ENCODE data around the gene FXYD7. TPM values are rescaled to one million over a fixed set of nuclear protein-coding genes. Genes with fewer than 3 reads are reported as not detected.
"Not testable (repeated sequence)": the region's sequence is repeated elsewhere in the genome, so short reads cannot be mapped to it uniquely, and the experiment has no call there.

Gene FXYD7
- total RNA-seq, 2 experiments from 2014 or later: 0.54 to 1.2 TPM

DNA sequence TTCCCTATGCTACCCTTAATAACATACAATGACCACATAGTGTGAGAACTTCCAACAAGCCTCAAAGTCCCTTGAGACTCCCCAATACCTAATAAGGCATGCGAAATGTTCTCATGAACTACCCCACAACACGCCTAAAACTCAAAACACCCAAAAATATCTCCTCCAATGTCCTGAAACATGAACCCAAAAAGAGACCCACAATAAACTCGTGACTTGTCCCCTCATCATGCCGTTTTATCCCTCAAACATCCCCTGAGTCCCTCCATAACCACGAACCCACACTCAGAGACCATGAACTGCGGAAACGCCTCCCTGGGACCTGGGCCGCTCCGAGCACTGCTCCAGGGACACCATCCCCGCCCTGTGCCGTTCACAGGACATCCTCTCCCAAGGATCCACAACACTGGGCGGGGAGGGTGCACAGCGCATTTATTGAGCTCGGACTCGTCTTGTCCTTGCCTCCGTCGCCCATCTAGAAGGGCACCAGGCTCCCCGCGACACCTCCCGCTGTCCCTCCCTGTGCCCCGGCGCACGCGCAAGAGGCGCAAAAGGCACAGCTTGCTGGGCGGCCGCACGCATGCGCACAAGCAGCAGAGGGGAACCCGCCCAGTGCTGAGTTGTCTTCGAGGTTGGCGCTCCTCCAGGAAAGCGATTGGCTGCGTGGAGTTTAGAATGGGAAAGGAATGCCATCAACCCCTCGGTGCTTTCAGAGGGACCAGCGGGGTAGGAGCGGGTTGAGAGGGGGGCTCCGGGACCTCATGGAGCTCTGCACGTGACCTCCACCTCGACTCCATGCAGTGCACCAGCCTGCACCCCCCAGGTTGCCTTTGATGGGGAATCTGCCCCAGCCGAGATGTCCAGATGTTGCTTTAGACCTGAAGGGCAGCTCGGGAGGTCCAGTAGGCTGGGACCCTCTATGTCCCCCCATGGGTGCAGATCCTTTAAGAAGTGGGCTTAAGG is 18.7 kb upstream of the FXYD7 start:
- no peaks in the 10 kb centered on the region for H3K9me3 Mint-ChIP-seq
- H3K27me3 Mint-ChIP-seq (ENCODE audit: low read depth): no peaks in the 10 kb centered on the region
- intact Hi-C loops (cut with micrococcal nuclease): loop anchor here (1.0 to 5.0 kb wide), 2 partner anchors 17 to 57 kb away; no protein-coding TSS in a partner anchor
- DNase-seq: peak; percentile 90
- CTCF ChIA-PET: interaction anchor here (0.7 to 1.8 kb wide), 8 partner anchors 10 to 424 kb away, joined by 3 to 10 read pairs (median 4); no protein-coding TSS in a partner anchor
- H3K4me3 Mint-ChIP-seq: peak overlapping the region; percentile 89
- H3K27ac Mint-ChIP-seq: peak overlapping the region; percentile 64
- H3K4me1 Mint-ChIP-seq (ENCODE audit: low read depth): peaks cover 13% of the 10 kb centered on the region
- no peaks in the 10 kb centered on the region for H3K36me3 Mint-ChIP-seq (ENCODE audit: low read depth)

DNA sequence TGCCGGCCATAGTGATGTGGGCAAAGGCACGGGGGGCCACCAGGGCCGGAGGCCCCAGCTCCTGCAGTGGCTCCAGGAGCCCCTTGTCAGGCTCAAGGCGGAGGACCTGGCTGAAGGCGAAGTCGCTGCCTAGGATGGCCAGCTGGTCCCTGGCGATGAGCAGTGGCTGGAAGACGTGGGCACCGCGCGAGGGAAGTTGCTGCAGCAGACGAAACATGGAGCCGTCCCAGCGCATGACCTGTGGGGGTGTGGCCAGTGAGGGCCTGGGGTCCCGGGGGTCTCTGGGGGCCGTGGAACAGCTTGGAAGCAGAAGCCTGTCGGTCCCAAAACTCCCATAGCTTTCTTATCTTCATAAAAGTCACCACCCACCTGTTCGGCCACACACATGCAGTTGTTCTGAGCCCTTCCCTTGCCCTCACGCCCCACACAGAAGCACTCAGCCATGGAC is 17.8 kb upstream of the FXYD7 start:
- intact Hi-C loops (cut with micrococcal nuclease): no loop called here
- Mint-ChIP-seq H3K27me3 (ENCODE audit: low read depth) (no peaks in the 10 kb centered on the region), H3K36me3 (ENCODE audit: low read depth) (no peaks in the 10 kb centered on the region), H3K4me3 (no peak overlapping the region), H3K4me1 (ENCODE audit: low read depth) (peaks cover 13% of the 10 kb centered on the region), H3K9me3 (no peaks in the 10 kb centered on the region), H3K27ac (no peak overlapping the region)
- CTCF ChIA-PET: interaction anchor here (1.0 to 1.8 kb wide), 4 partner anchors 11 to 153 kb away, joined by 3 to 10 read pairs (median 6); no protein-coding TSS in a partner anchor
- DNase-seq: no peak

DNA sequence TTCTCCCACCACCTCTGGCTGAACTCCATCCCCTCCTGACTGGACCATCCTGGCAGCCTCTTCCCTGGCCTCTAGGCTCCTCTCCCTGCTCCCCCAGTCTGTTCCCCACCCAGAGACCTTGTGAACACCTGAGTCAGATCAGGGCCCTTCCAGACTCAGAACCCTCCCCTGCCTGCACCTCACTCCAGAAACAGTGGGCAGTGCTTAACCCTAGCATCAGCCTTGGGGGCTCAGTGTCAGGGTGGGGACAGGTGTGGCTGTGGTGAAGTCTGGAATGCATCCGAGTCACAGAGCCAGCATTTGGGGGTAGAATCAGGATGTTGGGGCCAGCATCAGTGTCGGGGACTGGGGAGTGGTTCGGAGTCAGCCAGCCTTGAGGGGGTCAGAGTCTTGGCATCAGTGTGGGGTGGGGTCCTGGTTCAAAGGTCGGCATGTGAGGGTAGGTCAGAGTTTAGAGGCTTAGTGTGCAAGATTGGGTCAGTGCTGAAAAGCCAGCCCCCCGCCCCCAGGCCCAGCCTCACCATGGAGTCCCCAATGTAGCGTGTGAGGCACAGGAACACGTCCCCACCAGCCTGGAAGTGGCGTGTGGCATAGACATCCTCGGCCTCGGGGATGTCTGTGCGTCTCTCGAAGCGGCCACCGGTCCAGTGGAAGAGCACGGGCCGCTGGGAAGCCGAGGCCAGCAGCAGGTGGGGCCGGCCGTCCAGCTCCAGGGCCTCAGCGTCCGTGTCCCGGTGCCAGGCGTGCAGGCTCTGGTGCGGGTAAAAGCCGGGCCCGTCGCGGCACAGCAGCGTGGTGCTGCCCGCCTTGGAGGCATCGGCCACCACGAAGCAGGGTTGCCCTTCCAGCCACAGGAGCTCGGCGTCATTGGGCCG is 17.1 kb upstream of the FXYD7 start:
- Mint-ChIP-seq H3K27me3 (ENCODE audit: low read depth) (no peaks in the 10 kb centered on the region), H3K9me3 (no peaks in the 10 kb centered on the region), H3K4me3 (no peak overlapping the region), H3K36me3 (ENCODE audit: low read depth) (no peaks in the 10 kb centered on the region), H3K4me1 (ENCODE audit: low read depth) (peaks cover 13% of the 10 kb centered on the region), H3K27ac (no peak overlapping the region)
- no peak for DNase-seq
- CTCF ChIA-PET: interaction anchor here (0.8 to 1.3 kb wide), 3 partner anchors 11 to 12 kb away, joined by 3 to 4 read pairs (median 3); no protein-coding TSS in a partner anchor
- intact Hi-C loops (cut with micrococcal nuclease): no loop called here

DNA sequence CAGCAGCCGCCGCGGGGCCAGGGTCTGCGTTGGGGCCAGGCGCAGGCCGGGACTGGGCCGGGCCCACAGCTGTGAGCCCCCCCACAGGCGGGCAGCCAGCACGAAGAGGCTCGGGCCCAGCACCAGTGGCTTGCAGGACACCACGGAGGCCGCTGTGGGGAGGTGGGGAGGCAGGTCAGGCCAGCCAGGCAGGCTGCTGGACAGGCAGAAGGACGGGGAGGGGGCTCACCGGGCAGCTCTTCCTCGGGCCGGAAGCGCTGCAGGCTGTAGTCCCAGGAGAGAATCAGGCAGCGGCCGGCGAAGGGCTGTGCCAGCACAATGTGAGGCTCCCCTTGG is 16.5 kb upstream of the FXYD7 start:
- Mint-ChIP-seq H3K4me3 (no peak overlapping the region), H3K27ac (no peak overlapping the region), H3K36me3 (ENCODE audit: low read depth) (no peaks in the 10 kb centered on the region), H3K4me1 (ENCODE audit: low read depth) (peaks cover 13% of the 10 kb centered on the region), H3K27me3 (ENCODE audit: low read depth) (no peaks in the 10 kb centered on the region), H3K9me3 (no peaks in the 10 kb centered on the region)
- intact Hi-C loops (cut with micrococcal nuclease): no loop called here
- CTCF ChIA-PET: interaction anchor here (0.8 to 1.1 kb wide), 2 partner anchors 11 to 12 kb away, joined by 3 read pairs; no protein-coding TSS in a partner anchor
- DNase-seq: no peak

DNA sequence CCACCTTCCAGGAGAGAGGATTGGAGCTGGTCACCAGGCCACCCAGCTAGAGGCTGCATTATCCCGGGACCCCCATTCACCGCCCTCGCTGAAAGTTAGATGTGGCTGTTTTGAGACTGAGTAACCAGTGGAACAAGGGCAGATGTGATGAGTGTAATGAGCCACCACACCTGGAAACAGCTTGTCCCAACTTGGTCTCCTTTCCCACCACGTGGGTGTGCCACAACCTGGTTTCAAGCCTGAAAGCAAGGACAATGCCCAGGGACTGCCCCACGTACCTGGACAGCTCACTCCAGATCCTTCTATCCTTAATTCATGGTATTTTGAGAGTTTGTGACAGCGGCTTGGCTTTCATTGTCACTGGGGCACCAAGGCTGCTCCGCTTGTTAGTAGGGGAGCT is 15.2 kb upstream of the FXYD7 start:
- Mint-ChIP-seq H3K36me3 (ENCODE audit: low read depth) (no peaks in the 10 kb centered on the region), H3K27me3 (ENCODE audit: low read depth) (no peaks in the 10 kb centered on the region), H3K4me1 (ENCODE audit: low read depth) (peaks cover 13% of the 10 kb centered on the region), H3K4me3 (no peak overlapping the region), H3K27ac (no peak overlapping the region), H3K9me3 (peaks cover 2% of the 10 kb centered on the region)
- DNase-seq: no peak
- CTCF ChIA-PET: no interaction called here
- intact Hi-C loops (cut with micrococcal nuclease): no loop called here

DNA sequence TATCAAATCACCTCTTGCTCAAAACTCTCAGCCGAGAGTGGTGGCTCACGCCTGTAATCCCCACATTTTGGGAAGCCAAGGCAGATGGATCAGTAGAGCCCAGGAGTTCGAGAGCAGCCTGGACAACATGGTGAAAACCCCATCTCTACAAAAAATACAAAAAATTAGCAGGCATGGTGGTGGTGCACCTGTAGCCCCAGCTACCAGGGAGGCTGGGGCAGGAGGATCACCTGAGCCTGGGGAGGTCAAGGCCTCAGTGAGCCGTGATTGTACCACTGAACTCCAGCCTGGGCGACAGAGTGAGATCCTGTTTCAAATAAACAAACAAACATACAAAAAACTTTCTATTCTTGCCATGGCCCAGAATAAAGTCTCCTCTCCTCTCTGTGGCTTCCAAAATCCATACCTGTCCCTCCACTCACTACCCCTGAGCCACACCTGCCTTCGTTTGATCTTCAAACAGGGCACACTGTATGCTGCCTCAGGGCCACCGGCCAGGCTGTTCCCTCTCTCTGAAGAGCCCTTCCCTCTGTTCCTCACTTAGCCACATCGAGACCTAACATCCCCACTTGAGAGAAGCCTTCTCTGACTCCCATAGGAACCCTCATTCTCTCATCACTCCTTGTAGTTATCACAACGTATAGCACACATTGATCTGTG is 14.5 kb upstream of the FXYD7 start:
- DNase-seq: no peak
- Mint-ChIP-seq H3K36me3 (ENCODE audit: low read depth) (no peaks in the 10 kb centered on the region), H3K4me1 (ENCODE audit: low read depth) (peaks cover 13% of the 10 kb centered on the region), H3K27me3 (ENCODE audit: low read depth) (no peaks in the 10 kb centered on the region), H3K4me3 (no peak overlapping the region), H3K27ac (no peak overlapping the region), H3K9me3 (peaks cover 2% of the 10 kb centered on the region)
- CTCF ChIA-PET: no interaction called here
- intact Hi-C loops (cut with micrococcal nuclease): no loop called here

DNA sequence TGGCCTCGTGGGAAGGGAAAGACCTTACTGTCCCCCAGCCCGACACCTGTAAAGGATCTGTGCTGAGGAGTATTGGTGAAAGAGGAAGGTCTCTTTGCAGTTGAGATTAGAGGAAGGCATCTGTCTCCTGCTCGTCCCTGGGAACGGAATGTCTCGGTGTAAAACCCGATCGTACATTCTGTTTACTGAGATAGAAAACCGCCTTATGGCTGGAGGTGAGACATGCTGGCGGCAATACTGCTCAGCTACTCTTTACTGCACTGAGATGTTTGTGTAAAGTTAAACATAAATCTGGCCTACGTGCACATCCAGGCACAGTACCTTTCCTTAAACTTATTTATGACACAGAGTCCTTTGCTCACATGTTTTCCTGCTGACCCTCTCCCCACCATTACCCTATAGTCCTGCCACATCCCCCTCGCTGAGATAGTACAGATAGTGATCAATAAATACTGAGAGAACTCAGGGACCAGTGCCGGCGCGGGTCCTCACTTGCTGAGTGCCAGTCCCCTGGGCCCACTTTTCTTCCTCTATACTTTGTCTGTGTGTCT is 13.3 kb upstream of the FXYD7 start:
- intact Hi-C loops (cut with micrococcal nuclease); H3K27me3 Mint-ChIP-seq (ENCODE audit: low read depth); H3K9me3 Mint-ChIP-seq; H3K4me3 Mint-ChIP-seq; DNase-seq; H3K36me3 Mint-ChIP-seq (ENCODE audit: low read depth); H3K4me1 Mint-ChIP-seq (ENCODE audit: low read depth); H3K27ac Mint-ChIP-seq: not testable (repeated sequence)
- CTCF ChIA-PET: interaction anchor here (0.5 kb wide), 1 partner anchor 17 kb away, joined by 4 read pairs; no protein-coding TSS in a partner anchor

DNA sequence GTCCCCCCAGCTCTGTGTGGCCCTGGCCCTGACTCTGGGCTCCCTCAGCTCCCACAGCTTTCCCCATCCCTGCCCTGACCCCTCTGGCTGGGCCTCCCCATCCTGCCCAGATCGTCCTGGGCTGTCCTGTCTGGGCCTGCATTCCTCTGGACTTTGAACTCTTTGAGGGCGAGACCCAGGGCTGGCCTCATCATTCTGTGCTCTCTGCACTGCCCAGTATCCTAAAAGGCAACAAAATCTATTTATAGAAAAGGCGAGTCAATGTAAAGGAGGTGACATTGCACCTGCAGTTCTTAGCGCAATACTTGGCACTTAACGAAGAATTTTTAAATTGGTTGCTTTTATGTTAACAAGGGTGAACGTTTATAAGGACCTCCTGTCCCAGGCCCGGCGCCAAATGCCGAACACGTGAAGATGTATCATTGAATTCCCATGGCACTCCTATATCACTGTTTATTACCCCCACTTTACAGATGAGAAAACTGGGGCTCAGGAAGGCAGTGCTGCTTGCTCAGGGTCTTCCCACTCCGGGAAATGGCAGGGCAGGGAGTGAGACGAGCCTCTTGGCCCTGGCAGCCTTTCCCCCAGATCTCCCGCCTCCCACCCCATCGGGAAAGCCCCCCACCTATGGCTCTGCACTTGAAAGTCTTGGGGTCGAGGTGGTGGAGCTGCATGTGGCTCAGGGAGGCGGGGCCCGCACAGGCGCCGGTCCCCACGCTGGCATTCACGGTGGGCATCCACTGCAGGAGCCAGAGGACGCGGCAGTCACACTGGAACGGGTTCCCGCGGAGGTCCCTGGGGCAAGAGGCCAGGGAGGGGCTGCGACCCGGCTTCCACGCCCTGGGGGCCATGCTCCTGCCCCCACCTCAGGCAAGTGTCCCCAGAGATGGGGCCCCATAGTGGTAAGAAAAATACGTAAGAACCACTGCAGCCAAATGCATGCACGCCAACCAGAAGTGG is 12.0 kb upstream of the FXYD7 start:
- CTCF ChIA-PET: interaction anchor here (0.6 kb wide), 1 partner anchor 903 kb away, joined by 3 read pairs; no protein-coding TSS in a partner anchor
- H3K27ac Mint-ChIP-seq: no peak overlapping the region
- H3K27me3 Mint-ChIP-seq (ENCODE audit: low read depth): no peaks in the 10 kb centered on the region
- H3K4me3 Mint-ChIP-seq: no peak overlapping the region
- peaks cover 2% of the 10 kb centered on the region for H3K9me3 Mint-ChIP-seq
- H3K4me1 Mint-ChIP-seq (ENCODE audit: low read depth): no peaks in the 10 kb centered on the region
- intact Hi-C loops (cut with micrococcal nuclease): no loop called here
- no peaks in the 10 kb centered on the region for H3K36me3 Mint-ChIP-seq (ENCODE audit: low read depth)
- DNase-seq: no peak

DNA sequence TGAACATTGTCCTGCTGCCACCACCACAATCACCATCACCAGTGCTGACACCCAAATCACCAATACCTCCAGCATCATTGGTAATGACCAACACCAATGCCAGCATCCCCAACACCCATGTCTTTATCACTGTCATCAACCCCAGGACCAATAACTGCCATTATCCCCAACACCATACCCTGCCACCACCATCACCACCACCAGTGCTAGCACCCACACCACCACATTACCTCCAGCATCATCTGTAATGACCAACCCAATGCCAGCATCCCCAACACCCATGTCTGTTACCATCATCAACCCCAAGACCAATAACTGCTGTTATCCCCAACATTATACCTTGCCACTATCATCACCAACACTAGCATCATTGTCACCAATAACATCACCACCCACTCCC is 10.8 kb upstream of the FXYD7 start:
- Mint-ChIP-seq H3K9me3 (peaks cover 2% of the 10 kb centered on the region), H3K27me3 (ENCODE audit: low read depth) (no peaks in the 10 kb centered on the region), H3K27ac (no peak overlapping the region), H3K4me1 (ENCODE audit: low read depth) (no peaks in the 10 kb centered on the region), H3K36me3 (ENCODE audit: low read depth) (no peaks in the 10 kb centered on the region), H3K4me3 (no peak overlapping the region)
- intact Hi-C loops (cut with micrococcal nuclease): no loop called here
- no peak for DNase-seq
- CTCF ChIA-PET: no interaction called here

DNA sequence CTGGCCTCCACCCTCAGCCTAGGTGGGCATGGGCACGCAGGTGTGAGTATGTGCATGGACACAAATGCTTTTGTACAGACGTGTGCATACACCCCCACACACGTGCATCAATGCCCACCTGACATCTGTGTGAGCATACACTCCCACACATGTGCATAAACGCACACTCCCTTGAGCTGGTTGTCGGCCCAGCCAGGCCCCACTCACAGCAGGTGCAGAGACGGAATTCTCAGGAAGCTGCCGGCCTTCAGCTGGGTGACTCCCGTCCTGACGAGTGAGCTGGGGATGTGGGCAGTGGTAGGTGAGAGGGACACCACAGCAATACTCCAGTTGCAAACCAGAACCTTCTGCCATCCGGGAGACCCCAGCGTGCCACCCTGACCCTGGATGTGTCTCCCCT is 9.2 kb upstream of the FXYD7 start:
- no peak for DNase-seq
- Mint-ChIP-seq H3K27ac (no peak overlapping the region), H3K4me1 (ENCODE audit: low read depth) (no peaks in the 10 kb centered on the region), H3K4me3 (no peak overlapping the region), H3K27me3 (ENCODE audit: low read depth) (no peaks in the 10 kb centered on the region), H3K9me3 (peaks cover 2% of the 10 kb centered on the region), H3K36me3 (ENCODE audit: low read depth) (no peaks in the 10 kb centered on the region)
- CTCF ChIA-PET: interaction anchor here (0.6 to 3.5 kb wide), 3 partner anchors 9 to 89 kb away, joined by 3 to 35 read pairs (median 3); no protein-coding TSS in a partner anchor
- intact Hi-C loops (cut with micrococcal nuclease): no loop called here

Measured in activated naive CD4-positive, alpha-beta T cell treated with anti-CD3 and anti-CD28 coated beads for 36 hours (primary cell).